Measurements from ENCODE around the gene HIGD1A.

- TF ChIP-seq CTCF (IDR thresholded peaks at IDR 0.05) (no peak), POLR2AphosphoS5 (IDR thresholded peaks at IDR 0.05) (no peak)
These were observed 24.9 kb upstream of the HIGD1A start for GRCh38 chr3:42829083-42829627.
